ENCODE data around the gene PLA2G7.
A peak's percentile ranks its signal among the peaks of the same experiment; 100 is the strongest.
"Not testable (repeated sequence)": the region's sequence is repeated elsewhere in the genome, so short reads cannot be mapped to it uniquely, and the experiment has no call there.

PLA2G7 gene

DNA sequence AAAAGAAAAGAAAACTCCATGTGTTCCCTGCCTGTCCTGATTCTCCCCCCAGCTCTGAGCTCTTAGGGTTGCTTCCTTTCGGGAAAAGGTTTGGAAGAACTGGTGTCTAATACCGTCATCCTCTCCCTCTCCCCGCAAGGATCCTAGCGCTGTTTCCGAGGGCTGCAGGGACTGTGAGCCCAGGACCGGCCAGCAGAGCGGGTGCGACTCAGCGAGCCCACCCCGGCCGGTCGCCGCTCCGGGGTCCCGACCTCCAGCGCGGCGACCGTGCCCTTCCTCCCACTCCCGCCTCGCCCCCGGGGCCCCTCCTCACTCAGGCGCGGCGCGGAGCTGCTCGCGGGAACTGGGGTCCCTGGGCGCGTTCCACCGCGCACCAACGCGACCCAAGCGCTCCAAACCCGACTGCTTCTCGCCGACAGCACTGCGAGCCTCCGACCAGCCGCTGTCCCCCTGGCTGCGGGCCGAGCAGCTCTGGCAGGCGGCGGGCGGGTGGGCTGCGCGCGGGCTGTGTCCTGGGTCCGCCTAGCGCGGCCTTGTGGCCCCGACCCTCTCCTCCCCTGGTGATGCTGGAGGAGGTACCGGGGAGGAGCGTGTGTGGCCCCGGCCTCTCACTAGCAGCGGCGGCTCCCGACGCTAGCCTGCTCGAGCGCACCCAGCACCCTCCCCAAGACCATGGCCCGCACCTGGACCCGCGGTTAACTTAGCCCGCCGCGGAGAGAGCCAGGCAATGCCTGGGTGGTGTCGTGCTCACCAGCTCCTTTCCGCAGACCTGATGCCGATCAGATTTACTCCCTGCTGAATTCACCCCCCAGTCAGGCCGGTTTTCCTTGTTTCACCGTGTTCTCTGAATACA is at the start of gene PLA2G7:
Gene PLA2G7 (minus strand): TSS at position 509 of the 853 bp plus-strand sequence. CDS start 12,484 bp downstream, outside the sequence.
- Histone ChIP-seq H3K27ac (peak within 1 kb of the TSS in 17 of 21 experiments; percentile 3 to 79 (median 48)), H3K4me3 (peak within 1 kb of the TSS; percentile 38 to 63 (median 48))

DNA sequence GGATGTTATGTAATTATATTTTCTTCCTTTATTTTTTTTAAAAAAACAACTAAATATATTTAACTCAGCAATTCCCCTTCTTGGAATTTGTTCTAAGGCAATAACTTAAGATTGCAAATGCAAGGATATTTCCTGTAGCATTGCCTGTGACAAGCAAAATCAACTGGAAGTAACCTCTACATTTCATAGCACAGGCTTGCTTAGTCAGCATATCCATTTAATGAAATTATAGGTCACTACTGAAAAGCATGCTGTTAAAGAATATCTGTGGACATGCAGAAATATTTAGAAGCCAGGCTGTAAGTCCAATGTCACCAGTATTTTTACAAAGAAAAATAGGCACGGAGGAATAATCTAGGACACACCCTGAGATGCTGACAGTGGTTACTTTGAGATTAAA is 49.4 kb upstream of the PLA2G7 start:
- H3K4me3 ChIP-seq: no peak overlapping the region

DNA sequence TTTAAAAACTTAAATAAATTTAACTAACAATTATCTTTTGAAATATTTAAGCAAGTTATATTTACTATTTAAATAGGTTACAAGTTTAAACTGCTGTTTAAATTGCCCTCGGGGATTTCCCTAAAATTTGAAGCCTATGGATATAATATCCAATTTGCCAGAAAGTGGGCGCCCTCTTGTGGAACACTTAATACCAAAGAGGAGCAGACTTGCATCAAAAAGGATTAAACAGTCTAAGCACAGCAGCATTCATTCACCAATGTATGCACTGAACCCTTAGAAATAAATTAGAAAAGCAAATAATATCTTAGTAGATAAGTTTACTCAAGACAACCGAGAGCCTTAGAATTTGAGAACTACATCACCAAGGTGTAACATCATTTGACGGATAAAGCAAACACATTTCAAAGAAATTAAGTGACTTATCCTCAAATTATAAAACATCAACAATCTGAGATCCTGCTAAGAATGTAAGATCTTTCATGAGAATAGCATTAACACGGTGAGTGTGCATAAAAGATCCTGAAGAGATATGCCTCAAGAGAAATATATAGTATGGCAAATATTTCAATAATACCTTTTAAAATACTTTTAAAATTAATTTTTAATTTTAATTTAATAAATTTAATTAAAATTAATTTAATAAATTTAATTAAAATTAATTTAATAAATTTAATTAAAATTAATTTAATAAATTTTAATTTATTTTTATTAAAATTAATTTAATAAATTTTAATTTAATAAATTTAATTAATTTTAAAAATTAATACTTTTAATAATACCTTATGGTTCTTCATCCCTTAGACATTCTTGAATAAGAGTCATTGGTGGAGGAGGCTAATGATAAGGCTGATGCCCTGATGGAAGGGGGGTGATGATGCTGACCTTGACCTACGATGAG is 46.6 kb upstream of the PLA2G7 start:
- H3K27ac ChIP-seq: no peak overlapping the region
- H3K4me3 ChIP-seq: no peak overlapping the region

More for the DNA sequence above, 49.4 kb upstream of the PLA2G7 start:
- no peak overlapping the region for H3K27ac ChIP-seq

DNA sequence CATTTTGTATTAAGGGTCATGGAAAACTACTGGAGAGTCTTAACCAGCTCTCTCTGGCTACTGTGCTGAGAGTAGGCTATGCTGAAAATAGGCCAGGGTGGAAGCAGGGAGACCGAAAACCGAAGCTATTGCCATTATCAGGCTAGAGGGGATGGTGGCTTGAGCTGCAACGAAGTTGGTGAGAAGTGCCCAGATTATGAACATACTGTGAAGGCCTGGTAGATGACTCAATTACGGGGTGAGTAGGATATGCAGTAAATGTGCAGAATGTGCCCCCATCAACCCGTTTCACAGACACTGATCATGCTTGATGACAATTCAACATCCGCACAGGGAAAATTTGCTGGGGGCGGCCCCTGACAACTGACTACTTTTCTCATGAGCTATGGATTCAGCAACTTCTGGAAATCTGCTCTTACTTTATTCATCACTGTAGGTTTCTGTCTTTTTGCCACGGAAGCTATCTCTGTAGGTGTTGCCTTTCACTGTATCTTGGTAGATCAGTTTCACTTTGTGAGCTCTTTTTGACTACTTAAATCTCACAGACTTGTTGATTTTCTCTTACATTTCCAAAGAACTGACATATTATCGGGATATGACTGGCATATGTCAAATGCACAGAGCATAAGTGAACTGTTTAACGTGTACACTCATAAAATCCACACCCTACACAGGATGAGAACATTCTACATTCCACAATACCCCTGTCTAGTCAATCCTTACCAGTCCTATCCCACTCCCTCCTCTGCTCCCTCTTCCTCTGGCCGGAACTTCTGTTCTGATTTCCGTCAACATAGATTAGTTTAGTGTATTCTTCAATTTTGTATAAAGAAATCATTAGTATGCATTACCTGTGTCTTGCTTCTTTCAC is 42.5 kb upstream of the PLA2G7 start:
- H3K27ac ChIP-seq: no peak overlapping the region
- no peak overlapping the region for H3K4me3 ChIP-seq

DNA sequence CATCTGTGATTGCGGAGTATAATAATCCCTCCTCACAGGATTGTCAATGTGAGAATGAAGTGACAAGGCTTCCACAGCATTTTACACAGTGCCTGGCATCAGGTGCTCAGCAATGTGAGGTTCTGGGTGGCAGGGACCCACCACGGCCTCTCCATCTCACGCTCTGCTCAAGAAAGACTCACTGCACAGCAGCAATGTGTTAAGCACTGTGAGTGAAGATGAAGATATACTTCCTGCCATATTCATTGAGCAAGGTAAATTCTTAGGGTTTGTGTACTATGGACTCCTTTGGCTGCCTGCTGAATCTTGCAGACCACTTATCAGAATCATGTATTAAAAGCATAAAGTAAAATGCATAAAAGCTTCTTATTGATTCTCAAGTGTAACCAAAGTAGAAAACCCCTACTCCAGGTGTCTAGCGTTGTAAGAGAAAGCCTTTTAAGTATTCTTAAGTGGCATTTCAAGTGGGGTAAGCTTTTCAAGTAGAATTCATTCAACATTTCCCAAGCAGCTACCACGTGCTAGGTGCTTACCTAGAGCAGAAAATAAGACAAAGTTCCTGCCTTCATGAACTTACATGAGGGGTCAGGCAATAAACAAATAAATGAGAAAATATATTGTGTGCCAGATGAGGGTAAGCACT is 41.0 kb upstream of the PLA2G7 start:
- H3K27ac ChIP-seq: no peak overlapping the region
- no peak overlapping the region for H3K4me3 ChIP-seq

DNA sequence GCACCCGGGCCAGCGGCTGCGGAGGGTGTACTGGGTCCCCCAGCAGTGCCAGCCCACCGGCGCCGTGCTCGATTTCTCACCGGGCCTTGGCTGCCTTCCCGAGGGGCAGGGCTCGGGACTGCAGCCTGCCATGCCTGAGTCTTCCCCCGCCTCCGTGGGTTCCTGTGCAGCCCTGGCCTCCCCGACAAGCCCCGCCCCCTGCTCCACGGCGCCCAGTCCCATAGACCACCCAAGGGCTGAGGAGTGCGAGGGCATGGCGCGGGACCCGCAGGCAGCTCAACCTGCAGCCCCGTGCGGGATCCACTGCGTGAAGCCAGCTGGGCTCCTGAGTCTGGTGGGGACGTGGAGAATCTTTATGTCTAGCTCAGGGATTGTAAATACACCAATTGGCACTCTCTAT is 39.6 kb upstream of the PLA2G7 start:
- H3K27ac ChIP-seq: not testable (repeated sequence)

DNA sequence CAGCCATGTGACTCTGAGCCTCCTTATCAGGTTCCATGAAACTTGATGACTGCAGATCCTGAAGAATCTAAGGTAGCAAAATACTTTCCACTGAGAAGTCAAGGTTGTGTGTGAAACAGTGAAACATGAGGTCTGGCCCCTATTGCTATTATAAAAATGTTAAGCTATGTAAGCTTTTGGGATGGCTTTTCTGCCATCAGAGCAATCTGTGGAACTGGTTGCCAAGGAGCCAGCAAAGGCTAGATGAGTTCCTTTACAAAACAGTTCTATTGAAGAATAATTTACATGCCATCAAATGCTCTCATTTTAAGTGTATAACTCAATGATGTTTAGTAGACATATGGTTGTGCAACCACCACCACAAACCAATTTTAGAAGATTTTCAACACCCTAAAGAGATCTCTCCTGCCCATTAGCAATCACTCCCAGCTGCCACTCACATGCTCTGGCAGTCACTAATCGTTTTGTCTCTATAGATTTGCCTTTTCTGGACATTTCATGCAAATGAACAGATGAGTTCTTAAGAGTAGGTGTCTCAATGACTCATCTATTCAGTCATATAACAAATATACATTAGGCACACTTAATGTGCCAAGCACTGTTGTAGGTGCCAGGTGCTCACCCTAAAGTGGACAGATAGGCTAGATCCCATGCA is 38.2 kb upstream of the PLA2G7 start:
- Histone ChIP-seq H3K4me3 (no peak overlapping the region), H3K27ac (peak overlapping the region in 8 of 21 experiments; percentile 7 to 67 (median 40))

More for the DNA sequence above, 39.6 kb upstream of the PLA2G7 start:
- not testable (repeated sequence) for H3K4me3 ChIP-seq

DNA sequence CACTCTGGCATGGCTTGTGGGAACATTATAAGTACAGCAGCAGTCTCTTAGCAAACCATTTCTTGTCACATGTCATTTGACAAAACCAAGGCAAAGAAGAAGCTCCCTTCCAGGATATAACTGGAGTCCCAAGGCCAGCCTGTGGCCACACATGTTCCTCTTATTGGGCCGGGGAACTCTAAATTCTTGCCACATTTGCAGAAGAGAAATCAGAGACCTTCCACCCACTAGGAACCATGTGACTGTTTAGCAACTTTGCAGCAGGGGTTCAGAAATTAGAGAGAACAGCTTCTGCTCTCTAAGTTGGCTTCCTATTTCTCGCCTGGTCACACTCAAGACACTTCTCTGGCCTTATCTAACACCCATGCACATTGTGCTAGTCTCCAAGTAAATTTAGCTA is 37.6 kb upstream of the PLA2G7 start:
- Histone ChIP-seq H3K4me3 (no peak overlapping the region), H3K27ac (peak overlapping the region in 9 of 21 experiments; percentile 39 to 79 (median 57))

DNA sequence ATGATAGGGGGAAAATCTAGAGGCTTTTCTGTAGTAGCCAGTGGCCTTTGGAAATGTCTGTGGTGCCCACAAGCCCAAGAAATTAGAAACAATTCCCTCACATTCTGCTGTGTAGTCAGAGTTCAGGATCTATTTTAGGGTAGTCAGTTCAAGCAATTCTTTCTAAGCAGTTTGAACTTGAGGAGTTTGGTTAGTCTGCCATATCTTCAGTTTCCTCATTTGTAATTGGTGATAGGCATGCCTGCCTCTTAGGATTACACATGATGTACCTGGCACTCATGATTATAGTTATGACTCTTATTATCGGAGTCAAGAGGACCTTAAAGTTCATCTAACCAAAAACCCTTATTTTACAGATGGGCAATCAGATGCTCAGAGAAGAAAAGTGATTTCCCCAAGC is 36.8 kb upstream of the PLA2G7 start:
- Histone ChIP-seq H3K4me3 (no peak overlapping the region), H3K27ac (peak overlapping the region in 11 of 21 experiments; percentile 18 to 79 (median 52))

DNA sequence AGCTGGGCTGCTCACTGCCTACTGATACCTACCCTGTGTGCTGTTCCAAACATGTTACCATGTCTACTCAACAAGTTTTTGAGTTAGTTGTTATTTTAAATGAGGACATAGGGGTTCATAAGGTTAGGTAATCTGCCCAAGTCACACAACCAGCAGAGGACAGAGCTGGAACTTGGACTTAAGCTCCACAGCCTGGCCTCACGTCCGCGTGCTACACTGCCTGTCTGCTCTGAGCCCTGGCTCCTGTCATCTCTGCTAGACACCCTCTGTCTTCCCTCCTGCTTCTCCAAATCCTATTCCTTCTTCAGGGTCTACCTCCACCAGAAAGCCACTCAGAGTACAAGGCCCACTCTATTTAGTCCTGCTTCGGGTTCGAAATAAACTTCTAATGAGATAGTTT is 29.8 kb upstream of the PLA2G7 start:
- Histone ChIP-seq H3K27ac (no peak overlapping the region), H3K4me3 (no peak overlapping the region)

DNA sequence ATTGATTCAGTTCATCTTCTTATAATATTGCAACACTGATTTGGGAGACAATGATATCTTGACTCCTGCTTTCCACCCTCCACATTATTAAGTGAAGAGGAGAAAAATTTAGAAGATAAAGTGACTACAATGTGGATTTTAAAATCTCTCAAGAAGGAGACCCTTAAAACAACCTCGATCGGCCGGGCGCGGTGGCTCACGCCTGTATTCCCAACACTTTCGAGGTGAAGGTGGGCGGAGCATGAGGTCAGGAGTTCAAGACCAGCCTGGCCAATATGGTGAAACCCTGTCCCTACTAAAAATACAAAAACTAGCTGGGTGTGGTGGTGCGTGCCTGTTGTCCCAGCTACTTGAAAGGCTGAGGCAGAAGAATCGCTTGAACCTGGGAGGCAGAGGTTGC is 29.1 kb upstream of the PLA2G7 start:
- H3K27ac ChIP-seq, H3K4me3 ChIP-seq: not testable (repeated sequence)

DNA sequence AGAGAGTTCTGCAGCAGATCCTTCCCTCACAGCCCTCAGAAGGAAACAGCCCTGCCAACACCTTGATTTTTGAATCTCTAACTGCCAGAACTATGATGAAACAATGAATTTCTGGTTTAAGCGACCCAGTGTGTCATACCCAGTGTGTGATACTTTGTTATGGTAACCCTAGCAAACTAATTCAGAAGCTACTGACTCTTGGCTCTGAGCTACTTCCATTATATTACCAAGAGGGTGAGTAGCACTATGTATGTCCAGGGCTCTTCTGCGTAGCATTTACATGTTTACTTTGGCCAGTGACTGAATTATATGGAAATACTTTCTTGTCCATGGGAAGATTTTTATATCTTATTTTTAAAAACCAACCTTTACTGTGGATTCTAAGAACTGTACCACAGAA is 28.3 kb upstream of the PLA2G7 start:
- Histone ChIP-seq H3K27ac (no peak overlapping the region), H3K4me3 (no peak overlapping the region)

DNA sequence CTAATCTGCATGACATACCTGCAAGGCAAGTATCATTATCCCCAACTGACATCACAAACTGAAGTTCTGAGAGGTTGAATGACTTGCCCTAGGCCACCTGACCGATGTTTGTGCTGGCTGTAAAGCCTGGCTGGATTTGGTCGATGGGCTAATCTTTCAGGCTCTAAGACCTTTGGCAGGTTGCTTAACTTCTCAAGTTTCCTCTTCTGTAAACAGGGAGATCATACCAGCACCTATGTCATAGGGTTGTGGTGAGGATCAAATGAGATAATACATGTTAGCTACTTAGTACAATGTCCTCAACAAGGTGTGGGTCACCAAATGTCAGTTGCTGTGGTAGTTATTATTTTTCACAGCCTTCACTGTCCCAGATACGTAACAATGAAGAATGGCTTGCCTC is 25.8 kb upstream of the PLA2G7 start:
- H3K27ac ChIP-seq: no peak overlapping the region
- no peak overlapping the region for H3K4me3 ChIP-seq

DNA sequence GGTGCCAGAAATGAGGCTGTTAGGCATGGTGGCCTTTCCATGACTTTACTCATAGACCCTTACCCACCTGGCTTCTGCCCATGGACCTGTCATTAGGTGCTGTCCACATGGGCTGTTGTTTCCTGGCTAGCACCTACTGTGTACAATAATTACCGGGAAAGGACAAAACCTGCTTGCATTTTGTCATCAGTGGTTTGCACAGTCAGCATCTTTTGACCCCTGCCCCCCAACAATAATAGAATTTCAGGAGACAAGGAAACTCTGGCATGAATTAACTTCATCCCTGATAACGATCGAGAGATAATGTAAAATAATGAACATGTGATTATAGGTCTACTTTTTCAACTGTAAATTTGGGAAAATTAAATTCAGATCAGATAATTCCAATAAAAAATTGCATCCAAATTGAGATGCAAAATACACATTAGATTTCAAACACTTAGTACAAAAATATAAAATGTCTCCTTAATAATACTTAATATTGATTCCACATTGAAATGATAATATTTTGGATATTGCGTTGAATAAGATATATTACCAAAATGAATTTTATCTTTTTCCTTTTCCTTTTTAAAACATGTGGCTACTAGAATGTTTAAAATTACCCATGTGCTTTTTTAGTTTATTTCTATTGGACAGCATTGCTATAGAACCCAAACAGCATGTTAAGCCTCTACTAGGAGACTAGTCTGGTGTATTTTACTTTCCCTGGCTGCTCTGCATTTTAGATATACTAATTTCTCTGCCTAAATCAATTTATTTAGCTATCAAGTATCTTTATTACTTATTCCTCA is 24.0 kb upstream of the PLA2G7 start:
- H3K4me3 ChIP-seq: no peak overlapping the region
- H3K27ac ChIP-seq: no peak overlapping the region

DNA sequence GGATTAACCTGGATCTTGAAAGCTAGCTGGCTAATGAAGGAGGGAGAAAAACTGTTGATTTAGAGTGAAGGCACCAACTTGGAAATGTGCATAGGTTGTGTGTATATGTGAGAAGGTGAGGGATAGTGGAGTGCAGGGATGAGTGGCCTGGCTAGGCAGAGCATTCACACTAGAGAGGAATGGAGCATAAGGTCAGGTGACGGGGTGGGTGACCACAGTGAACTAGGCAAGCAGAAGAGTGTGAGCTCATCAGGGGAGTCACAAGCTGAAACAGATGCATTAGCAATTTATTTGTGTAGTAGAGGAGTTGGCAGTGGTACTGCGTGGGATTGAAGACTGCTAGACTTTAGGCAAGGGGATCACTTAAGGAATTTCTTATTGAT is 22.0 kb upstream of the PLA2G7 start:
- no peak overlapping the region for H3K27ac ChIP-seq
- no peak overlapping the region for H3K4me3 ChIP-seq

DNA sequence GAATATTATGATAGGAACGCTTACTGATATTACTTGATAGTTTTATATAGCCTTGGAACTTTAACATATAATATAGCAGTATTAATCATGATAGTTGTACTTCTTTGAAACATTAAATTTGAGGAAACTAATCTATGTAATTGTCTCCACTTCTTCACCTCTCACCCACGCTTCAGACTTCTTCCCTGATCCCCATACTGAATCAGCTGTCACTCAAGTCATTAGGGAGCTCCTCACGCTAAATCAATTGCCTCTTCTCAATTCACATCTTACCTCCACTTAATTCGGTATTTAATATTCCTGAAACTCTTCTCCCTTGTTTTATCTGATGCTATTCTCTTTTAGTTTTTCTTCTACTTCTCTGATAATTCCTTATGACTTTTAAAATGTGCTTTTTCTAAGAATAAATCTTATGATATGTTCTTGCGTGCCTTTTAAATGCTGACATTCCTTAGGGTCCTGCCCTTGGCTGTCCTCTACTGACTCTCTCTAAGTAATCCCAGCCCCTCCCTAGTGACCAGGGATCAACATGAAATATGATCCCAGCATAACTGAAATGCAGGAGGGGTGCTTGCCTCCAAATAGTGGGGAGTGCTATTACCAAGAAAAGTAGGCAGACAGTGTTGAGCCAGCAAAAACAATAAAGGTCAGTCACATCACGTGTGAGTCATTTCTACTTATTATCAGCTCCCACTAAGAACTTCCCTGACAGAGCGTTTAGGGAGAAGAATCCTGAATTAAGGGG is 21.5 kb upstream of the PLA2G7 start:
- no peak overlapping the region for H3K27ac ChIP-seq

DNA sequence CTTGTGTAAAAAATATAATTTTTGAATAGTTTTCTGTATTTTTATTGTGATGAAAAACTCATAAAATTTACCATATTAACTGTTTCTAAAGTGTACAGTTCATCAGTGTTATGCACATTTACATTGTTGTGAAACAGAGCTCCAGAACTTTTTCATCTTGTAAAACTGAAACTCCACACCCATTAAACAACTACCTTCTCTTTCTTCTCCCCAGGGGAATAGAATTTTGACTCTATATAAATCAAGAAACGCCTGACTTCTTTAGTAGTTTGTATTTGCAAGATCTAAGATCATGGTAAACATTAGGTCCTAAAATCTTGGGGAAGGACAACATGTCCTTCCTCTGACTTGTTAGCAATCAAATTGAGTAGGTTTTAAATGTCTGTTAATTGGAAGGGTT is 20.7 kb upstream of the PLA2G7 start:
- no peak overlapping the region for H3K4me3 ChIP-seq
- H3K27ac ChIP-seq: no peak overlapping the region

More for the DNA sequence above, 21.5 kb upstream of the PLA2G7 start:
- H3K4me3 ChIP-seq: no peak overlapping the region

Data from skin epidermis (tissue), 12 donors.